GM12878 (cell line): Measurements from ENCODE around the gene SPACDR. TPM values are rescaled to one million over a fixed set of nuclear protein-coding genes. Genes with fewer than 3 reads are reported as not detected.

Experiments used
- ATAC-seq: fragments of 200-7000 bp; cut with Tn5 transposase; 3 replicates; pipeline ENCODE4 v1.9.1; 2020; ENCODE audit warnings: mild to moderate bottlenecking, moderate library complexity
- BruUV-seq: library from RNA; stranded (reverse); fragments of 400-500 nt; replicated peaks from 2 replicates; lab custom pipeline; 2021; lab: Mats Ljungman, UMichigan
- CTCF ChIA-PET: fragments of 300-600 bp; sonication (Branson Sonifier 250); formaldehyde crosslinking; extraction: SDS; loops from one replicate; lab custom pipeline; 2021; ENCODE audit warnings: inconsistent platforms; lab: Yijun Ruan, JAX
- POLR2A ChIA-PET: fragments of 350-600 bp; formaldehyde crosslinking; extraction: SDS; loops from one replicate; lab custom pipeline; 2021; ENCODE audit warnings: inconsistent platforms; lab: Charles Lee
- RAD21 ChIA-PET: fragments of 300-600 bp; sonication (Branson Sonifier 250); formaldehyde crosslinking; loops from one replicate; lab custom pipeline; 2023; ENCODE audit warnings: antibody characterized with exemption; ENCODE audit not compliant: unreplicated experiment; lab: Charles Lee
- SMC1A ChIA-PET: fragments of 300-600 bp; sonication (Branson Sonifier 250); formaldehyde crosslinking; loops from one replicate; lab custom pipeline; 2023; ENCODE audit not compliant: unreplicated experiment, uncharacterized antibody; lab: Charles Lee
- DNase-seq: peaks from one replicate; pipeline ENCODE4 v3.0.0-alpha.2; 2011; ENCODE audit warnings: low read depth, low spot score
- FAIRE-seq: peaks from 3 replicates; lab custom pipeline; 2011; peaks lifted over from hg19 to GRCh38; lab: Jason Lieb, UNC
- H2AFZ ChIP-seq: 2 replicates; pipeline ENCODE4 v1.6.0; 2011; ENCODE audit warnings: low read depth, low read length, control low read depth; ENCODE audit not compliant: control insufficient read depth
- H3K27ac ChIP-seq: 2 replicates; pipeline ENCODE4 v1.5.1; 2011; ENCODE audit warnings: control low read depth; ENCODE audit not compliant: control insufficient read depth, insufficient read depth
- H3K27me3 ChIP-seq, 2 experiments: replicated peaks in 1 of 2; 2 replicates each; pipeline versions ENCODE4 v1.6.0 to v1.6.1; 2011; ENCODE audit warnings: low read length in 1 of 2; ENCODE audit not compliant: control insufficient read depth in 2 of 2, insufficient read depth in 2 of 2
- H3K36me3 ChIP-seq, 2 experiments: 2 replicates each; pipeline ENCODE4 v1.5.1; 2011; ENCODE audit warnings: low read length in 1 of 2; ENCODE audit not compliant: control insufficient read depth in 2 of 2, insufficient read depth in 2 of 2
- H3K4me1 ChIP-seq: 2 replicates; pipeline ENCODE4 v1.6.1; 2011; ENCODE audit warnings: mild to moderate bottlenecking, low read length, moderate library complexity, mixed read lengths; ENCODE audit not compliant: control insufficient read depth, insufficient read depth
- H3K4me2 ChIP-seq: 2 replicates; pipeline ENCODE4 v1.6.0; 2011; ENCODE audit warnings: control low read depth; ENCODE audit not compliant: control insufficient read depth, insufficient read depth
- H3K4me3 ChIP-seq: fragments of 200-600 bp; sonication (generic); 2 replicates; pipeline ENCODE4 v1.5.1; 2016
- H3K79me2 ChIP-seq: 2 replicates; pipeline ENCODE4 v1.6.0; 2011; ENCODE audit warnings: low read length; ENCODE audit not compliant: control insufficient read depth, insufficient read depth
- H3K9ac ChIP-seq: 2 replicates; pipeline ENCODE4 v1.8.0; 2011; ENCODE audit warnings: low read length, control low read depth, mixed read lengths; ENCODE audit not compliant: control insufficient read depth, insufficient read depth
- H3K9me3 ChIP-seq: replicated peaks from 3 replicates; pipeline ENCODE4 v1.5.1; 2011; ENCODE audit warnings: mild to moderate bottlenecking, low read length; ENCODE audit not compliant: control insufficient read depth, insufficient read depth
- H4K20me1 ChIP-seq: 2 replicates; pipeline ENCODE4 v1.6.0; 2011; ENCODE audit not compliant: control insufficient read depth, insufficient read depth
- BACH1 ChIP-seq: fragments of 450-650 bp; IDR thresholded peaks from 2 replicates; pipeline ENCODE4 v1.6.1; 2017; ENCODE audit warnings: mild to moderate bottlenecking, borderline replicate concordance
- EED ChIP-seq: sonication (generic); IDR thresholded peaks from 2 replicates; pipeline ENCODE4 v1.6.1; 2016; ENCODE audit warnings: antibody characterized with exemption, low read depth
- FOXM1 ChIP-seq: IDR thresholded peaks from 2 replicates; pipeline ENCODE4 v1.6.1; 2012; ENCODE audit warnings: low read depth, mild to moderate bottlenecking, inconsistent platforms, low read length, moderate library complexity
- IKZF1 ChIP-seq: fragments of 450-650 bp; conservative IDR thresholded peaks from 2 replicates; pipeline ENCODE4 v1.6.1; 2017; ENCODE audit warnings: antibody characterized with exemption, mild to moderate bottlenecking
- IKZF2 ChIP-seq, 2 experiments: fragments of 450-650 bp; IDR thresholded peaks; 2 replicates each; pipeline ENCODE4 v1.6.1; 2017; ENCODE audit warnings: mild to moderate bottlenecking in 2 of 2, moderate library complexity in 2 of 2
- IRF4 ChIP-seq: IDR thresholded peaks from 2 replicates; pipeline ENCODE4 v1.6.1; 2011; ENCODE audit warnings: low read depth, low read length
- MEF2B ChIP-seq: fragments of 450-650 bp; IDR thresholded peaks from 2 replicates; pipeline ENCODE4 v1.6.1; 2018; ENCODE audit warnings: mild to moderate bottlenecking, moderate library complexity; ENCODE audit not compliant: partially characterized antibody, poor library complexity, severe bottlenecking
- MTA2 ChIP-seq: fragments of 450-650 bp; IDR thresholded peaks from 2 replicates; pipeline ENCODE4 v1.6.1; 2016; ENCODE audit warnings: low read depth, mild to moderate bottlenecking, moderate library complexity
- PML ChIP-seq: IDR thresholded peaks from 2 replicates; pipeline ENCODE4 v1.6.1; 2012; ENCODE audit warnings: low read length, inconsistent platforms
- POU2F2 ChIP-seq: IDR thresholded peaks from 3 replicates; pipeline ENCODE4 v1.6.1; 2011; ENCODE audit warnings: low read depth, mild to moderate bottlenecking, low read length, borderline replicate concordance
- RUNX3 ChIP-seq: IDR thresholded peaks from 2 replicates; pipeline ENCODE4 v1.6.1; 2012; ENCODE audit warnings: low read length, inconsistent platforms
- SPI1 ChIP-seq: IDR thresholded peaks from 2 replicates; pipeline ENCODE4 v1.6.1; 2011; ENCODE audit warnings: low read depth, mild to moderate bottlenecking, low read length, moderate library complexity, borderline replicate concordance; ENCODE audit not compliant: insufficient read depth
- WRNIP1 ChIP-seq: IDR thresholded peaks from 2 replicates; pipeline ENCODE4 v1.6.1; 2011; ENCODE audit warnings: low read depth, low read length, improper control_type of control experiment, borderline replicate concordance
- WGBS: methylation state at CpG from one replicate; pipeline ENCODE4 v1.1.6; 2016; ENCODE audit warnings: low lambda C conversion rate; ENCODE audit not compliant: insufficient replicate concordance, insufficient coverage; ENCODE audit errors: missing lambda C conversion rate; 5-methylcytosine and 5-hydroxymethylcytosine counted together
- in situ Hi-C: fragments of 300-500 bp; cut with MboI; formaldehyde crosslinking; loops from 9 replicates; pipeline ENCODE4 v1.14.3; 2018; ENCODE audit warnings: mixed read lengths
- intact Hi-C: fragments of 100-400 bp; cut with micrococcal nuclease; formaldehyde crosslinking; loops from one replicate; pipeline ENCODE4 v1.14.2; 2022; ENCODE audit not compliant: unreplicated experiment
- polyA plus RNA-seq, 11 experiments: library from polyadenylated mRNA; depleted of rRNA in 4 of 11; unstranded in 6 of 11; stranded (reverse) in 5 of 11; fragments of >200 nt; fragmentation: Nextera tagmentation in 4 of 11; fragmentation: Illumina TruSeq in 1 of 11; extraction: Ambion mirVana in 4 of 11; extraction: Trizol in 1 of 11; gene quantifications; 1 replicate in 1 of 11; 2 replicates in 10 of 11; pipeline versions ENCODE4 v1.2.1 to v1.2.3, GENCODE V29; 2011 to 2016; ENCODE audit warnings: inconsistent platforms in 2 of 11, missing spikeins in 2 of 11, low read depth in 1 of 11
- total RNA-seq, 4 experiments: library from RNA; depleted of rRNA in 3 of 4; stranded (reverse); fragments of >200 nt in 3 of 4; fragmentation: Illumina TruSeq in 1 of 4; extraction: Trizol in 1 of 4; gene quantifications; 2 replicates each; pipeline versions ENCODE4 v1.2.1 to v1.2.3, GENCODE V29; 2013 to 2021
- TF ChIP-seq, protein P1 (sequence below): fragments of 450-650 bp; IDR thresholded peaks from 2 replicates; pipeline ENCODE4 v1.6.1; 2017; ENCODE audit warnings: low read depth, mild to moderate bottlenecking, moderate library complexity

The SPACDR gene
- total and polyA plus RNA-seq, 10 of the 15 experiments (the other 5 are each of a cell fraction or from before 2014, with no cell fraction given), result 0.18 to 1.5 (median 0.63) TPM

DNA sequence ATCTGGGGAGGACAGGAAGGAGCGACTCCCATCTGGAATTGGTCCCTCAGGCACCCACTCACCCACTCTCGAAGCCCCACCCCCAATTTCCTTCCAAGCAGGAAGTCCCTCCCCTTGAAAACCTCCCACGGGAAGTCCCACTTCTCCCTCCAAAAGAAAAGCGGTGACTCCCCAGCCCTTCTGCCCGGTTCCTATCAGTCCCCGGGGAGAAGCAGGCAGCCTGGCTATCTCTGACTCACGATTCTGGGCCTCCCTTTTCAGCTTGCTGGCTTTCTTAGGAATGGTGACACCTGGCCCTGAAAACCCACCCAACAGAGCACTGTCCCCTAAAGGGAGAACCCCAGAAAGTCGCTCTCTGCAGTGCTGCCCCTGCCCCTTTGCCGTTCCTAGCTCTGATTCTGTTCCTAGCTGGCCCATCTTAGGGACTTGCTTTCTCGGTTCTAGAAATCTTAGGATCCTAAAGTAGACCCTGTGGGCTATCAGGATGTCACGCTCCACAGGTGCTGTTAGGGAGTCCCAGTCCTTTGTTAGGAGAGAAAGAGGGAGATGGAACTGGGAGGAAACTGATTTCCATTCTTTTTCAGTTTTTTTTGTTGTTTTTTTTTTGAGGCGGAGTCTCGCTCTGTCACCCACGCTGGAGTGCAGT lies 8.9 kb upstream of the SPACDR start:
- FAIRE-seq (peak; percentile 68), DNase-seq (no peak), ATAC-seq (peak; percentile 7; the same call in 2 of the 3 replicates)
- in situ Hi-C loops (loop anchor here (5.0 to 25.0 kb wide), 4 partner anchors 84 to 382 kb away; partner anchors contain the start of genes GIGYF1 and SLC12A9), intact Hi-C loops (loop anchor here (10.0 kb wide), 1 partner anchor 222 kb away; the partner anchor contains the start of gene GIGYF1)
- no TSS peak for BruUV-seq
- RAD21 ChIA-PET, result interaction anchor here (1.0 to 1.3 kb wide), 2 partner anchors 86 kb away, joined by 3 to 8 read pairs; no protein-coding TSS in a partner anchor
- peaks cover 47% of the 10 kb centered on the region for H3K79me2 ChIP-seq
- peak overlapping the region; percentile 38 for H3K27ac ChIP-seq
- no peaks in the 10 kb centered on the region for H3K27me3 ChIP-seq
- SMC1A ChIA-PET, result interaction anchor here (0.7 to 2.7 kb wide), 4 partner anchors 13 to 218 kb away, joined by 3 to 12 read pairs (median 4); no protein-coding TSS in a partner anchor
- no peak overlapping the region for H2AFZ ChIP-seq
- TF ChIP-seq IRF4 (no peak), SPI1 (peak; percentile 10; the same call in 1 of the 2 replicates), MTA2 (0 out of 2 replicates have a peak, but pooled peaks have one; percentile 21), FOXM1 (no peak), IKZF1 (peak; percentile 70), MEF2B (peak; percentile 82), IKZF2 (IDR thresholded peaks at IDR 0.05) (peak; percentile 48 to 49; a peak in 2 of 4 replicates), RUNX3 (peak; percentile 11; the same call in 1 of the 2 replicates), PML (no peak), BACH1 (no peak), POU2F2 (no peak), WRNIP1 (no peak), EED (0 out of 2 replicates have a peak, but pooled peaks have one; percentile 34)
- TF ChIP-seq, protein P1, sequence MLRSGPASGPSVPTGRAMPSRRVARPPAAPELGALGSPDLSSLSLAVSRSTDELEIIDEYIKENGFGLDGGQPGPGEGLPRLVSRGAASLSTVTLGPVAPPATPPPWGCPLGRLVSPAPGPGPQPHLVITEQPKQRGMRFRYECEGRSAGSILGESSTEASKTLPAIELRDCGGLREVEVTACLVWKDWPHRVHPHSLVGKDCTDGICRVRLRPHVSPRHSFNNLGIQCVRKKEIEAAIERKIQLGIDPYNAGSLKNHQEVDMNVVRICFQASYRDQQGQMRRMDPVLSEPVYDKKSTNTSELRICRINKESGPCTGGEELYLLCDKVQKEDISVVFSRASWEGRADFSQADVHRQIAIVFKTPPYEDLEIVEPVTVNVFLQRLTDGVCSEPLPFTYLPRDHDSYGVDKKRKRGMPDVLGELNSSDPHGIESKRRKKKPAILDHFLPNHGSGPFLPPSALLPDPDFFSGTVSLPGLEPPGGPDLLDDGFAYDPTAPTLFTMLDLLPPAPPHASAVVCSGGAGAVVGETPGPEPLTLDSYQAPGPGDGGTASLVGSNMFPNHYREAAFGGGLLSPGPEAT, result peak; percentile 75; the same call in 1 of the 2 replicates
- CTCF ChIA-PET, result interaction anchor here (1.0 to 5.4 kb wide), 3 partner anchors 9 to 233 kb away, joined by 5 to 37 read pairs (median 7); partner anchors contain the start of gene POP7
- H3K4me2 ChIP-seq, result peak overlapping the region; percentile 36
- no peak overlapping the region for H3K9ac ChIP-seq
- 28% methylated on average over 13 of the region's 14 CpGs for WGBS
- peaks cover 2 to 12% of the 10 kb centered on the region in 2 experiments; a peak in 3 of 4 replicates for H3K36me3 ChIP-seq
- peaks cover 24% of the 10 kb centered on the region for H3K4me1 ChIP-seq
- H3K4me3 ChIP-seq, result peak overlapping the region; percentile 43
- no peaks in the 10 kb centered on the region for H3K9me3 ChIP-seq
- POLR2A ChIA-PET, result interaction anchor here (0.6 to 1.8 kb wide), 6 partner anchors 17 to 643 kb away, joined by 3 to 8 read pairs (median 4); partner anchors contain the start of genes FBXO24 and LRCH4
- H4K20me1 ChIP-seq, result peaks cover 4% of the 10 kb centered on the region; the same call in 1 of the 2 replicates
